Activated CD4-positive, CD25-positive, alpha-beta regulatory T cell (primary cell): Measurements from ENCODE around the gene CDK18.
"Not testable (repeated sequence)": the region's sequence is repeated elsewhere in the genome, so short reads cannot be mapped to it uniquely, and the experiment has no call there.

Source experiments
- DNase-seq, 4 experiments: peaks; one replicate each; lab custom pipeline; 2025; lab: John Stamatoyannopoulos, UW

The CDK18 gene

DNA sequence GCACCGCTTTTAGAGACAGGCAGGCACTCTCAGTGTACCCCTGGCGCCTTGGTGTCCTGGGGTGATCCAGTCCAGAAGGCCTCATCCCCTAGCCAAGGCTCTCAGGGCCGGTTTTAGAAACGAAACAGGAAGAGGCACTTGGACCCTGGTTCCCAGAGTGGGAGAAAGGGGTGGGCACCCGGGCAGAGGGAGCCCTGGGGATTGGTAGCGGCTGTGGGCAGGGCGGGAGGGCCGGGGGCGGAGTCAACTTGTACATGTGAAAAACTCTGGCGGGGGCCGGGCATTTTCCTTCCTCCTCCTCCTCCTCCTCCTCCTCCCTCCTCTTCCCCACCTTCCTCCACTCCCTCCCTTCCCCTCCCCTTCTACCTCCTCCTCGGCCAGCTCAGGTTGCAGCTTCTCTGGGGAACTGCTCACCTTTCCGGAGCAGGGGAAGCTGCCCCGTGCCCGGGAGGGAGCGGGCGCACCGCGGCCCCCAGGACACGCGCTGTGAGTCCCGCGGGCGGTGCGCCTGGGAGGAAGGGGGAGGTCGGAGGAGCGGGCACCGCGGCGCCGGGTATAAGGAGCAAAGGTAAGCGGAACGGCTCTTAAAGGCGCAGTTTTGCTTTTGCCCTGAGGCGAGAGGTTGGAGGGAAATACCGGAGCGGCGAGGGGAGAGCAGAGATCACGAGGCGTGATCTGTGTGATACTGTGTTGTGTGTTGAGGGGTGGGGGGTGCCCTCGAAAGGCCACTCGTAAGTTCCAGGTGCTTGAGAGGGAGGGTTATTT lies at the start of gene CDK18:
TSS of gene CDK18 (plus strand) at position 359 of the 765 bp plus-strand sequence. CDS start 18,499 bp downstream, outside the sequence.
- no peak for DNase-seq

DNA sequence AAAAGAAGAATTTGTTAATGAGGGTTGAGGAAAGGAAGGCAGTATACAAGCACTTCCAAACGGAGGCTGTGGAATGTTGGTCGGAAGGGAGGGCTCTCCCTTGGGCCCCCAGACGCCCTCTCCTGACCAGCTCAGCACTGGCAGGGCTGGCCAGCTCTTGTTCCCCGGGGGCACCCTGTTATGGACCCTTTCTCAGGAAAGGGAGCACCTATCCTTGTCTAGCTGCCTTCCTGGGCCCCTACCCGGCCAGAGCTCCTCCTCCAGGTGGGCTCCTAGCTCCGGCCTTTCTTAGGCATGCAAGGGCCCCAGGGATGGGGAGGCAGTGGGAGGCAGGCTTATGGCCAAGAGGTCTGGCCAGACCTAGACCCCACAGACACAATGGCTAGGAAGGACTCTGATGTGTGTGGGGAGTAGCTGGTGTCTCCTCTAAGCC lies 49.5 kb upstream of the CDK18 start:
- no peak for DNase-seq

DNA sequence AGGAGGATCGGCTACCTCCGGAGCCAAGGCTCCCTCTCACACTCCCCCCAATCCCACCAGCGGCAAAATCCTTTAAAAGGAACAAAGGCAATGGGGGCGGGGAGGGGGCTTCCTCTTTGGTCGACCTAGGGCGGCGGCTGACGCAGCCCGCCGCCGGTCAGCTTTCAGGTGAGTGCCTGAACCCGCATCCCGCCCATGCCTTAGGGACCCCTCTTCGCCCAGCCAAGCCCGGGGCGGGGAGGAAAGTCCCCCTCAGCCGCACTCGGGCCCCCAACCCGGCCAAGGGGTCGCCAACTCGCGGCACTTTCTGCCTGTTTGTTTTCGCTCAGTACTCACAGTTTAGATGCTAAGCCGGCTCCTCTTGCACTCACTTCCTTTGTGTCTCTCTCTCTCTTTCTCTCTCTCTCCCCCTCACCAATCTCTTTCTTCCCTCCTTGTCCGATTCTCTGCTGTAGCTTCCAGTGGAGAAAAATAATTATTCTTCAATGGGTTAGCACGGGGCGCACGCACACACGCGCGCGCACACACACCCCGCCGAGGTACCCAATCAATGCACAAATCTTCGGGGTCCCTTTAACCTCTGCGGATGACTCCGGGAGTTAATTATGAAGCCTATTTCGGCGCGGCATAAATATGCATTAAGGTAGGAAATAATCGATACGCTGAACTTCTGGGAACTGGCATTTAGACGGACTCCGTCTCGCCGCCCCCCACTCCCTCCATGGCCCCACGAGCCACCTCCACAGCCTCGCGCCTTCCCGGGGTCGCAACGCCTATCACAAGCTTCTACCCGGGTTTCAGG lies 48.7 kb upstream of the CDK18 start, which contains the start of gene BLACAT1:
TSS of gene BLACAT1 (minus strand) at position 465 of the 802 bp plus-strand sequence.
- no peak for DNase-seq

DNA sequence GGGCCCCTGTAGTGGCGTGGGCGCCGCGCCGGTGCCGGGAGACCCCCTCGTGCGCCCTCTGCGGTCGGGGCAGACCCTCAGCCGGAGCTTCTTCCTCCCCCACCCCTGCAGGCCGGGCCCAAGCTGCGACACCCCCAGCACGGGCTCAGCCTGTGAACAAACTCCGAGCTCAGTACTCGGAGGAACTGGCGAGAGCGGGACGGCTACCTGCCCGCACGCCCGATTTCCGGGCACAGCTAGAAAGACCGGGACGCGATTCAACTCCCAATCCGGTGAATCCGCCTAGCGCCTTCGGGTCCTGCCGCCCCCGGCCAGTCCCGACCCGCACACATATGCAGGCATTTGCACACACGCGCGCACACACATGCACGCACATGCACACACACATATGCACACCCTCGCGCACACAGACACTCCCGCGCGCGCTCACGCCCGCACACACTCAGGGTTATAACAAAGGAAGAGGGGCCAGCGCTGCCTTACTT lies 48.0 kb upstream of the CDK18 start:
- DNase-seq = no peak

DNA sequence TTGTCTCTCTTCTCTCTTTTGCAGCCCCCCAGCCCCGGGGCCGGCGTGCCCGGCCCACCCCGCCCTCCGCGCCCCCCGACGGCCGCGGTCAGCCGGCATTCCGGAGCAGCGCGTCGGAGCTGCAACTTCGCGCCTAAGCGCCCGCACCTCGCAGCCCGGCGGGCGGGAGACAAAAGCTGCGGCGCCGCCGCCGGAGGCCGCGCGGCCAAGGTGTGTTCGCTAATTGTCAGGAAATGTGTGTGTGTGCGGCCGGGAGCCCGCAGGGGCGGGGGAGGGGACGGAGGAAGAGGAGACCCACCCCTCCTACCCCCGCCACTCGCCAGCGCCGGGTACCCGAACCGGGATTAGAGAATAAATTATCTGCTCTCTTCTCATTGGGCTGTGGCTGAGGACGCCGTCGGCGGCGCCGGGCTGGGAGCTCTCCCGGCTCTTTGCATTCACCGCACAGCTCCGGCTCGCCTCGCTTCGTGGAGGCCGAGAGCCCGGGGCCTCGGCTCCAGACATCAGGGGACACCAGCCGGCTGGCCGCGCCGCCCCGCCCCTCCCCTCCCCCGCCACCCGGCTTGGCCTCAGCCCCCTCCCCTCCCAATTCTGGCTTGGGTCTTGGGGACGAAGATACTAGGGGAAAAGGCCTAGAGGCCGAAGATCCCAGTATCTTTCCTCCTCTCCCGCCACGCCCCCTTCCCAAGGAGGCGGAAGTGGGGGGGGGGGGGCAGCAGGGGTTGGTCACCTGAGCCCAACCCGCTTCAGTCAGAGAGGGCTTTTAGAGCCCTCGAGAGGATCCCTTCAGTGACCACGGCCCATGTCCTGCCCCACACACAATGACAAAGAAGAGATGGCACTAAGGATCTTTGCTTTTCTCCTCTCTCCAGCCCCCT lies 47.4 kb upstream of the CDK18 start:
- no peak for DNase-seq

DNA sequence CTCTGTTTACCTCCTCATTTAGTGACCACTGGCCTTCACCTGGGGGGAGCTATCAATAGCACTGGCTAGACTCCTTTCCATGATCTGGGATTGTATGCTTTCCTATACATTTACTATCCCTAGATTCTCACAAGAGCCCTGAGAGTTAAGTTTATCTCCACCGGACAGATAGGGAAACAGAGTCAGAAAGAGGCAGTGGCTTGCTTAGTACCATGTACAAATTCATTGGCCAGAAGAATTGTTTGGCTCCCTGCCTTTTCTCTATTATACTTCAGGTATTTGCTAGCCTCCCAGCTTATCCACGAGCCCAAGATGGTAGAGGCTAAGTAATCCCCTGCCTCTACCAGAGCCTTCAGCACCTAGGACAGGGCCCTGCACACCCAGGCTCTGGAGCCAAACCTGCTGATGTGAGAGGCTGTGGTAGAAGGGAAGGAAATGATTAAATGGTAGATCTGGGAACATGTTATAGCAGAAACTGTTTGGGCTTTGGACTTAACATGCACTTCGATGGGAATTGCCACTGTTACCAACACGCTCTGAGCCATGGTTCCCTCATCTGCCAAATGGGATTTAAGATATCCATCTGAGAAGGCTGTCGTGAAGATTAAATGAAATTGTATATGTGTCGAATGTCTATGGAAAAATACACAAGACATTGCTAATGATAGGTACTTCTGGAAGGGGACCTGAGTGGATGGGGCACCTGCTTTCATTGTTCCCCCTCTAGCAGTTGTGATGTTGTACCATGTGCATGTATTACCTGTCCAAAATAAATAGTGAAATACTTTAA lies 45.5 kb upstream of the CDK18 start:
- DNase-seq = no peak

DNA sequence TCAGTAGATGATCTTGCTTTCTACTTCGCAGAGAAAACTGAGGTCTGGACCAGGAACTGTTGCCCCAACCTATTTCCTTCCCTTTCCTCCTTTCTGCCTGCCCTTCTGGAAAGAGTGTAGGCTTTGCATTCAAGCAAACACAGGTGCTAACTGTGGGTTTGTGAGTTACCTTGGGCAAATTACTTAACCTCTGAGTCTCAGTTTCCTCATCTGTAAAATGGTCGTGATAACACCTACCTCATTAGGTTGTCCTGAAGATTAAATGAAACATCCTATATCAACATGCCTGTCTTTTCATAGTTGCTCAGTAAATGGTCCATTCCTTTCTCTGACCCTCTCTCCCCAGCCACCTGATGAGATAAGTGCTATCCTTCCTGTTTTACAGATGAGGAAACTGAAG lies 39.1 kb upstream of the CDK18 start:
- DNase-seq = no peak

DNA sequence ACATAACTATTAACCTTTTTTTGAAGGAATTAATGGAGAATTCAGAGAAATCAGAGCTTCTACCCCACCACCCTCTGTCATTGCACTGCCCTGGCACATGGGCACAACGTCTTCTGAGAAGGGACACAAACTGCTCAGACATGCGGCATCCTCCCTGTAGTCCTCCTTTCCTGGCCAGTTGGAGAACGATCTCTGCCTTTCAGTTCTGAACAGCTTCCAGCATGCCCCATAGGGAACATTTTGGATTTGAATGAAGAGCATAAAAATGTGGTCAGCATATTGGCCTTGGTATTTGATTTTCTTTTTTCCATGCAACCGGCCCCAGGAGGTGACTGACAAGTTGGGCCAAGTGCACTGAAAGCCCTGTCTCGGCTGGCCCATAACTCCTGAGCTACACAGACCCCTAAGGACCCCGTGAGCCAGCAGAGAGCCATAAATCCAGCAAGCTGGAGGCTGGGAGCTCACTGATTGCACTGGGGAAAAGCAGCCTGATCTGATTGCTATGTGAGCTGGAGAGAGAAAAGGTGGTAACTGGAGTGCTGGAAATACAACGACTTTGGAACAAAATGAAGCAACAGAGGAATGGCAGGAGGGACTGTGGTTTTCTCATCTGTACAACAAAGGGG lies 37.8 kb upstream of the CDK18 start:
- DNase-seq = no peak

DNA sequence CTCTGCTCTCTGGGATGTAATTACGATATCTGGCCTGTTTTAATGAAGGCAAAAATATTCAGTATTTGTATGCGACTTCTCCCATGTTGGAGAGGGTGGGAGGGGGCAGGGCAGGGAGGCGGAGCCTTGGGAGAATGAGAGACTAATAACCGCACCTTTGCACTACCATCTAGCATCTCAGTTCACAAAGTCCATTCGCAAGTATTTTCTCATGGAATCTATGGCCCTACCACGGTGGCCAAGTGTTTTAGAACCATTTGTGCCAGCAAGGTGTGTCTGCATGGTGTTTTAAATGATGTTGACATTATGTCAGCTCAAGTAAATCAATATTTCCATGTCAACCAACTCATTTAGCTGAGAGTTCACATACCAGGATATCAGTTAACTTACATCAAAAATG lies 34.3 kb upstream of the CDK18 start:
- DNase-seq = no peak

DNA sequence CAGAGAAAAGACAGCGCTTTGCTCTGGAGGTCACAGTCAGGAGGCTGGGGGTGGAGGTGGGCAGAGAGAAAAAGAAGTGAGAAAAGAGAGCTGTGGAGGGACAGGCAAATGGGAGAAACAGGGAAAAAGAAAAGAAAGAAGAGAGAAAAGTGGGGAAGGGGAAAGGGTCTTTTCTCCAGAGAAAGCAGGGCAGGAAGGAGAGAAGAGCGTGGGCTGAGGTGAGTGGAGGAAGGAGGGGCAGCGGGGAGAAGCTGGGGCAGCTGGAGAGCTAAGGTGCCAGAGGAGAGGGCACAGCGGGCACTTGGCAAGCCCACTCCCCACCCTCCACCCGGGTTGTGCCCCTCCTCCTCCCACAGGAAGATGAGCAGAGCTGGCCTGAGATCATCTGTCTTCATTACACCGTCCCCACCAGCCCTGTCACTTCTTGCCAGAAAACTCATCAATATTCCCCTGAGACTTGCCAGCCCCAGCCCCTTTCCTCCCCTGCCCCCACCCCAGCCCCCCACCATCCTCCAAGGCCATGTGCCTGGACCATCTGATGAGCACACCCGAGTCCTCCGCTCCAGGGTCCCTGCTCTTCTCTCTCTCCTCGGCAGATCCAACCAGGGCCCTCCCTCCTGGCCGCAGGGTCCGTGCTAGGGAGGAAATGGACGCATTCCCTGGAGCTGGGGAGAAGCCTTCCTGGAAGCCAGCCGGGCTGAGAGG lies 31.6 kb upstream of the CDK18 start:
- DNase-seq = no peak

DNA sequence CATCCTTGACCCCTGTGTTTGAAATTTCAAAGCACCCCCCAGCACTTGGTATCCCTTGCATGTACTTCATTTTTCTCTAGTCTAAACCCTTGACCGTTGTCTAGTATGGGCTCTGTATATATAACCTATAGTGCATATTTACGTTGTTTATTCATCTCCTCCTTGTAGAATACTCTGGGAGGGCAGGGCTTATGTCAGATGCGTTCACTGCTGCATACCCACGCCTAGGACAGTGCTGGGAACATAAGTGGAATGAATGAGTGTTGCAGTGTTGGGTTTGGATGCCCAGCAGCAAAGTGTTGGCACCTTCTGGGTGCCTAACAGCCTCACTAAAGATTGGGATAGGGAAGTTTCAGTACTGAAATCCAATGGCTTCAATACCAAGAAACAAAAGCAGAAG lies 31.0 kb upstream of the CDK18 start:
- DNase-seq = no peak

DNA sequence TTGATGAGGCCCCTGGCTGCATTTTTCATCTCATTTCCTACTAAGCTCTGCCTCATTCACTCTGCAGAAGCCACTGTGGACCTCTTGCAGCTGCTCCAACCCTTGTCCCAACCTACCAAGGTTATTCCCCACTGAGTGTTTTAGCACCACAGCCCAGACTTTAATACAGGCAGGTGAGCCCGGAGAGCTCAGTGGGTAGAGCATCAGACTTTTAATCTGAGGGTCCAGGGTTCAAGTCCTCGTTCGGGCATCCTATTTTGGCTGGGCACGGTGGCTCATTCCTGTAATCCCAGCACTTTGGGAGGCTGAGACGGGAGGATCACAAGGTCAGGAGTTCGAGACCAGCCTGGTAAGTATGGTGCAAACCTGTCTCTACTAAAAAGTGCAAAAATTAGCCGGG lies 30.5 kb upstream of the CDK18 start:
- DNase-seq = no peak

DNA sequence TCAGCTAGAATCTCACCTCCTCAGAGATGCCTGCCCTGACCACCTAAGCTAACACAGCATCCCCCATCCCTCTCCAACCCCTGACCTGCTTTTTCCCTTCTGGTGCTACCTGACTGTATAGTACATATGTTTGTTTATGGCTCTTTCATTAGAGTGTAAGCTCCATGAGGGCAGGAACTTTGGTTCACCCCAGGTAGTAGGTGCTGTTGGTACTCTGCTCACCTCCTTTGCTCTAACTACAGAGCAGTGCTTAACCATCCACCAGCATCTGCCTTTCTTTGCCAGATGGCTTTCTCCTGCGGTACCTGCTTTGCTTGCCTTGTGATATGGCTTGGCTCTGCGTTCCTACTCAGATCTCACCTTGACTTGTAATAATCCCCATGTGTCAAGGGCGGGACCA lies 29.9 kb upstream of the CDK18 start:
- DNase-seq = no peak

DNA sequence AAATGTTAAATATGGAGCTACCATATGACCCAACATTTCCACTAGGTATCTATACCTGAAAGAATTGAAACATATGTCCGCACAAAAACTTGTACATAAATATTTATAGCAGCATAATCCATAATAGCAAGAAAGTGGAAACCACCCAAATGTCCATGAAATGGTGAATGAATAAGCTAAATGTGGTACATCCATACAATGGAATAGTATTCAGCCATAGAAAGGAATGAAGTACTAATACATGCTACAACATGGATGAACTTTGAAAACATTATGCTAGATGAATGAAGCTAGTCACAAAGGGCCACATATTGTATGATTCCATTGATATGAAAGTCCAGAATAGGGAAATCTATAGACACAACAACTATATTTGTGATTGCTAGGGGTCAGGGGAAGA lies 28.6 kb upstream of the CDK18 start:
- DNase-seq = no peak

DNA sequence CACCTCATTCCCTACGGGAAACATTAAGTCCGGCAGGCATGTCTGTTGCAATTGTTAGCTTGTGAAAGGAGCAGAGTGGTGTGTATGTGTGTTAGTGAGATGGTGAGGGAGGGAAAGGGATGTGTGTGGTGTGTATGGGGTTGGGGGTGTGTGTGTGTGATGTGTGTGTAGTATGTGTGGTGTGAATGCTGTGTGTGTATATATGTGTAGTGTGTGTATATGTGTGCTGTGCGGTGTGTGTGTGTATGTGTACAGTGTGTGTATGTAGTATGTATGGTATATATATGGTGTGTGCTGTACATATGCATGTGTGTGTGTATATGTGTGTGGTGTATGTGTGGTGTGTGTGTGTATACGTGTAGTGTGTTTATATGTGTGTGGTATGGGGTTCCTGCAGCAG lies 27.8 kb upstream of the CDK18 start:
- DNase-seq = no peak

DNA sequence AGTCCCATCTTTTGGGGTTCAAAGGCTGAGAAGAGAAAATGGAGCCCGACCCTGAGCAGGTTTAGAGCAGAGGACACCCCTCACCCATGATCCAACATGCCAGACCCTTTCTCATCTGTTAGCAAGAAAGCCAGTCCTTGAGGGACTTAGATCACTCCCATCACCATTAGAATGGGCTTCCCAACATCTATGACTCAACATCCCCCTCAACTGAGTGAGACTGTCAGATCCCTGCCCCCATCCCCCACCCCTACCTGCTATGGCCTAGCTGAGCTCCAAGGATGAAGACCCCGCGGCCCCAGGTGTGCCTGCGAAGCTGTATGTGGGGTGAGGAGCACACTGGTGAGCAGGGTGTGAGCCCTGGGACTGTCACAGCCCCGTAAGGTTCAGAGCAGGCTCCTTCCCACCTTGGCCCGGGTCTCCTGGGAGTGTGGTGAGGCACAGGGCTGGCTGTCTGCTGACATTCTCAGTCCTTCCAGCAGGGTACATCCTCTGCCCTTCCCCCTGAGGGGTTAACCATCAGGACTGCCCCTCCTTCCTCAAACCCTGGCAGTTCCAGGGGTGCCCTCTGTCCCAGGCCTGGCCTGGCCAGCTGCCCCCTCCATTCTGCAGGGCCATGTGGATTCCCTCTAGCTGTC lies 27.2 kb upstream of the CDK18 start:
- no peak for DNase-seq

DNA sequence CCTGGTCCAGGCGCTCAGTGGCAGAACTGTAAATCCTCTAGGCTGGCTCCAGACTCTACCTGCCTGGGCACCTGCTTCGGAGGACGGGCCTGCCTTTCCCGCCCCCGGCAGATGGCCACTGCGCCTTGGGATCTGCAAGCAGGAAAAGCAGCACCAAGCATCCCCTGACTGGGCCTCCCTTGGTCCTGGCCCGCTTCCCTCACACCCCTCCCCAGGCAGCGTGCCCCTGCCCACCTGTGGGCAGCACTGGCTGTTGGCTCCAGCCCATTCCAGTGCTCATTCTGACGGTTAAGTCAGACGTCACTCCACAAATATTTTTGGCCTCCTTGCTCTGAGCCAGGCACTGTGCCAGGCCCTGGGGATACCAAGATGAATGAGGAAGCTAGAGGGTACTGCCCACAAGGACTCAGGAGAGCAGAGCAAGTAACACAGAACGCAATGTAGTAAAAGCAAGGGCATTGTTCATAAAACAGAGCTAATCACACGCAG lies 26.7 kb upstream of the CDK18 start:
- DNase-seq = no peak

DNA sequence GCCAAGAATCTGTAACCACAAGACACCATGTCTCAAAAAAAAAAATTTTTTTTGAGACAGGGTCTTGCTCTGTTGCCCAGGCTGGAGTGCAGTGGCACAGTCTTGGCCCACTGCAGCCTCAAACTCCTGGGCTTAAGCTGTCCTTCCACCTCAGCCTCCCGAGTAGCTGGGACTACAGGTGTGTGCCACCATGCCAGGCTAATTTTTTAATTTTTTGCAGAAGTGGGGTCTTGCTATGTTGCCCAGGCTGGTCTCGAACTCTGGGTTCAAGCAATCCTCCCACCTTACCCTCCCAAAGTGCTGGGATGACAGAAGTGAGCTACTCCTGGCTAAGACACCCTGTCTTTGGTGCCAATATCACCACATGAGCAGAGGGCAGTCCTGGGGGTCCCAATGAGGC lies 25.5 kb upstream of the CDK18 start:
- not testable (repeated sequence) for DNase-seq

DNA sequence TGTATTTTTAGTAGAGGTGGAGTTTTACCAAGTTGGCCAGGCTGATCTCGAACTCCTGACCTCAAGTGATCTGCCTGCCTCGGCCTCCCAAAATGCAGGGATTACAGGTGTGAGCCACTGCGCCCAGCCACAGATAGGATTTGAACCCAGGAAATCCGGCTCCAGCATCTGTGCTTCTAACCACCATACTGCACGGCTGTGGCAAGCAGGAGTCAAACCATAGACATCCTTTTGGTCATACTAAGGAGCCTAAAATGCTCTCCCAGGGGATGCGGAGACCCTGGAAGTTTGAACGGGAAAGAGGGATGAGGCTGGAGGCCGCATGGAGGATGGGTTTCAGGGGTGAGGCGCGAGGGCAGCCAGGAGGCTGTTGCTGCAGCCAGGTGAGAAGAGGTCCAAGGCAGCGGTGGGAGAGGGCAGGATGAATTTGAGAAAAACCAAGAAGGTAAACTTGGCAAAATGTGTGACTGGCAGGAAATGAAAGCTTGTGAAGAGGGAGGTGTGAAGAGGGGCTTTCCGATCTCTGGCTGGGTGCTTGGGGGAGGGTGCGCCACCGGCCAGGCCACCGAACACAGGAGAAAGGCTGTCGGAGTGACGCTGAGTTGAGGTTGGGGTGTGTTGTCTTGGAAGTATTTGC lies 24.0 kb upstream of the CDK18 start:
- peak in 1 of 4 experiments; percentile 22 for DNase-seq
